PC-9 (cell line): Measurements from ENCODE around the gene NPM1. TPM values are rescaled to one million over a fixed set of nuclear protein-coding genes. Genes with fewer than 3 reads are reported as not detected.
A peak's percentile ranks its signal among the peaks of the same experiment; 100 is the strongest.

ENCODE experiments used
- BruUV-seq: library from RNA; stranded (reverse); fragments of 400-500 nt; replicated peaks from 2 replicates; lab custom pipeline; 2021; lab: Mats Ljungman, UMichigan
- CTCF ChIA-PET: fragments of 300-600 bp; sonication (Branson Sonifier 250); formaldehyde crosslinking; loops from one replicate; lab custom pipeline; 2022; ENCODE audit warnings: antibody characterized with exemption; lab: Charles Lee
- POLR2A ChIA-PET: fragments of 300-600 bp; sonication (Branson Sonifier 250); formaldehyde crosslinking; loops from one replicate; lab custom pipeline; 2022; ENCODE audit warnings: antibody characterized with exemption; ENCODE audit not compliant: unreplicated experiment; lab: Charles Lee
- DNase-seq, 2 experiments: peaks; one replicate each; pipeline versions ENCODE4 v3.0.0 to v3.0.0-alpha.2; 2015 to 2022; ENCODE audit warnings: mixed read lengths in 1 of 2
- H2AFZ ChIP-seq: fragments of 200-600 bp; sonication (generic); 2 replicates; pipeline ENCODE4 v1.8.1; 2017; ENCODE audit warnings: antibody characterized with exemption
- H3F3A ChIP-seq: fragments of 200-600 bp; sonication (generic); 2 replicates; pipeline ENCODE4 v1.8.1; 2017; ENCODE audit warnings: antibody characterized with exemption, mild to moderate bottlenecking, low read depth; ENCODE audit not compliant: insufficient read depth
- H3K27ac ChIP-seq: fragments of 200-600 bp; sonication (generic); 2 replicates; pipeline ENCODE4 v1.6.1; 2016; ENCODE audit warnings: mixed run types
- H3K27me3 ChIP-seq: fragments of 200-600 bp; sonication (generic); 2 replicates; pipeline ENCODE4 v1.6.1; 2016; ENCODE audit warnings: low read depth, mixed run types; ENCODE audit not compliant: insufficient read depth
- H3K36me3 ChIP-seq: fragments of 200-600 bp; sonication (generic); 2 replicates; pipeline ENCODE4 v1.6.1; 2016; ENCODE audit warnings: low read depth, mixed run types
- H3K4me1 ChIP-seq: fragments of 200-600 bp; sonication (generic); replicated peaks from 2 replicates; pipeline ENCODE4 v1.6.1; 2016; ENCODE audit warnings: mixed run types; ENCODE audit not compliant: insufficient read depth
- H3K4me2 ChIP-seq: fragments of 200-600 bp; sonication (generic); 2 replicates; pipeline ENCODE4 v1.6.1; 2017; ENCODE audit warnings: mixed run types
- H3K4me3 ChIP-seq: fragments of 200-600 bp; sonication (generic); 2 replicates; pipeline ENCODE4 v1.6.1; 2016; ENCODE audit warnings: mixed run types
- H3K79me2 ChIP-seq: fragments of 200-600 bp; sonication (generic); 2 replicates; pipeline ENCODE4 v1.6.1; 2017; ENCODE audit warnings: low read depth, mixed run types
- H3K9me2 ChIP-seq: fragments of 200-600 bp; sonication (generic); 2 replicates; pipeline ENCODE4 v1.8.1; 2017; ENCODE audit warnings: mild to moderate bottlenecking; ENCODE audit not compliant: insufficient read depth
- H3K9me3 ChIP-seq: fragments of 200-600 bp; sonication (generic); 2 replicates; pipeline ENCODE4 v1.8.1; 2016; ENCODE audit warnings: low read depth; ENCODE audit not compliant: insufficient read depth
- H4K20me1 ChIP-seq: fragments of 200-600 bp; sonication (generic); 2 replicates; pipeline ENCODE4 v1.8.1; 2017; ENCODE audit not compliant: insufficient read depth
- EZH2 ChIP-seq: fragments of 200-600 bp; sonication (generic); IDR thresholded peaks from 2 replicates; pipeline ENCODE4 v1.8.0; 2017; ENCODE audit warnings: antibody characterized with exemption, low read depth
- intact Hi-C: fragments of 100-400 bp; cut with micrococcal nuclease; formaldehyde crosslinking; loops from one replicate; pipeline ENCODE4 v1.10.0; 2022; ENCODE audit not compliant: unreplicated experiment
- total RNA-seq: library from RNA; stranded (reverse); gene quantifications from 2 replicates; pipeline ENCODE4 v1.2.3, GENCODE V29; 2021
- TF ChIP-seq, protein P1 (sequence below): fragments of 200-600 bp; sonication (generic); conservative IDR thresholded peaks from 2 replicates; pipeline ENCODE4 v1.6.1; 2017; ENCODE audit warnings: mixed run types, antibody characterized with exemption, mild to moderate bottlenecking, moderate library complexity

Gene NPM1
- total RNA-seq, 1 experiment from 2014 or later = 2,285 TPM

GRCh38 chr5:171386006-171386671, 1.5 kb upstream of the NPM1 start:
- no peak overlapping the region for H3K27ac ChIP-seq
- peaks cover 48% of the 10 kb centered on the region for H3K79me2 ChIP-seq
- H3K4me1 ChIP-seq = peaks cover 19% of the 10 kb centered on the region
- POLR2A ChIA-PET = interaction anchor here (1.1 kb wide), 1 partner anchor 29 kb away, joined by 7 read pairs; no protein-coding TSS in a partner anchor
- H3K9me3 ChIP-seq = no peaks in the 10 kb centered on the region
- no TSS peak for BruUV-seq
- peaks cover 27% of the 10 kb centered on the region for H3K36me3 ChIP-seq
- TF ChIP-seq, protein P1, sequence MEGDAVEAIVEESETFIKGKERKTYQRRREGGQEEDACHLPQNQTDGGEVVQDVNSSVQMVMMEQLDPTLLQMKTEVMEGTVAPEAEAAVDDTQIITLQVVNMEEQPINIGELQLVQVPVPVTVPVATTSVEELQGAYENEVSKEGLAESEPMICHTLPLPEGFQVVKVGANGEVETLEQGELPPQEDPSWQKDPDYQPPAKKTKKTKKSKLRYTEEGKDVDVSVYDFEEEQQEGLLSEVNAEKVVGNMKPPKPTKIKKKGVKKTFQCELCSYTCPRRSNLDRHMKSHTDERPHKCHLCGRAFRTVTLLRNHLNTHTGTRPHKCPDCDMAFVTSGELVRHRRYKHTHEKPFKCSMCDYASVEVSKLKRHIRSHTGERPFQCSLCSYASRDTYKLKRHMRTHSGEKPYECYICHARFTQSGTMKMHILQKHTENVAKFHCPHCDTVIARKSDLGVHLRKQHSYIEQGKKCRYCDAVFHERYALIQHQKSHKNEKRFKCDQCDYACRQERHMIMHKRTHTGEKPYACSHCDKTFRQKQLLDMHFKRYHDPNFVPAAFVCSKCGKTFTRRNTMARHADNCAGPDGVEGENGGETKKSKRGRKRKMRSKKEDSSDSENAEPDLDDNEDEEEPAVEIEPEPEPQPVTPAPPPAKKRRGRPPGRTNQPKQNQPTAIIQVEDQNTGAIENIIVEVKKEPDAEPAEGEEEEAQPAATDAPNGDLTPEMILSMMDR = no peak
- no peak for TF ChIP-seq EZH2
- CTCF ChIA-PET = interaction anchor here (0.7 kb wide), 1 partner anchor 33 kb away, joined by 3 read pairs; the partner anchor contains the start of gene FGF18
- H3F3A ChIP-seq = peaks cover 29% of the 10 kb centered on the region; the same call in 1 of the 2 replicates
- peak overlapping the region; percentile 85; the same call in 1 of the 2 replicates for H3K4me3 ChIP-seq
- intact Hi-C loops = loop anchor here (2.0 to 5.0 kb wide), 2 partner anchors 19 to 634 kb away; no protein-coding TSS in a partner anchor
- peak overlapping the region; percentile 81 for H3K4me2 ChIP-seq
- DNase-seq = no peak
- no peaks in the 10 kb centered on the region for H3K27me3 ChIP-seq
- H3K9me2 ChIP-seq = no peaks in the 10 kb centered on the region
- peaks cover 32% of the 10 kb centered on the region for H4K20me1 ChIP-seq
- H2AFZ ChIP-seq = peak overlapping the region; percentile 92; the same call in 1 of the 2 replicates

GRCh38 chr5:171386861-171387344, 746 bp upstream of the NPM1 start:
- ChIA-PET POLR2A (interaction anchor here (0.6 to 1.1 kb wide), 2 partner anchors 21 to 28 kb away, joined by 7 to 8 read pairs; no protein-coding TSS in a partner anchor), CTCF (interaction anchor here (0.6 to 0.7 kb wide), 4 partner anchors 32 to 293 kb away, joined by 3 to 4 read pairs (median 3); partner anchors contain the start of gene FGF18)

More at GRCh38 chr5:171386861-171387344, 746 bp upstream of the NPM1 start:
- peak overlapping the region; percentile 85 for H3K4me3 ChIP-seq
- no peaks in the 10 kb centered on the region for H3K9me3 ChIP-seq
- peaks cover 40% of the 10 kb centered on the region for H4K20me1 ChIP-seq
- H3K27me3 ChIP-seq = no peaks in the 10 kb centered on the region
- peak overlapping the region; percentile 67 for H3K27ac ChIP-seq
- TSS peak; percentile 97 for BruUV-seq
- DNase-seq = no peak
- intact Hi-C loops = loop anchor here (2.0 to 5.0 kb wide), 2 partner anchors 20 to 635 kb away; no protein-coding TSS in a partner anchor
- peaks cover 27% of the 10 kb centered on the region for H3K4me1 ChIP-seq
- no peak for TF ChIP-seq EZH2
- TF ChIP-seq, protein P1 = no peak
- H3F3A ChIP-seq = peaks cover 37% of the 10 kb centered on the region; the same call in 1 of the 2 replicates
- H3K4me2 ChIP-seq = peak overlapping the region; percentile 81
- H2AFZ ChIP-seq = peak overlapping the region; percentile 92
- no peaks in the 10 kb centered on the region for H3K9me2 ChIP-seq
- peaks cover 34% of the 10 kb centered on the region for H3K36me3 ChIP-seq
- peaks cover 56% of the 10 kb centered on the region for H3K79me2 ChIP-seq
